ENCODE measurements around the gene CPNE4. TPM values are rescaled to one million over a fixed set of nuclear protein-coding genes. Genes with fewer than 3 reads are reported as not detected.

The CPNE4 gene
- total and polyA plus RNA-seq, 8 donors = 0.15 to 8.9 (median 1.7) TPM

GRCh38 chr3:131944676-131945075 is 90.1 kb downstream of the CPNE4 start:
- no peaks in the 10 kb centered on the region for H3K4me1 ChIP-seq
- no peaks in the 10 kb centered on the region for H3K27me3 ChIP-seq
- TF ChIP-seq EP300 (IDR thresholded peaks at IDR 0.05) (no peak), POLR2AphosphoS5 (IDR thresholded peaks at IDR 0.05) (no peak), CTCF (IDR thresholded peaks at IDR 0.05) (no peak), POLR2A (IDR thresholded peaks at IDR 0.05) (no peak)
- no peak for DNase-seq
- H3K4me3 ChIP-seq = no peak overlapping the region
- H3K9me3 ChIP-seq = no peaks in the 10 kb centered on the region
- no peak overlapping the region for H3K27ac ChIP-seq
- intact Hi-C loops (cut with DNase I; ENCODE audit: low total_unique reads) = no loop called here
- 71 to 92% (median 80%) methylated on average over 1 of the region's 1 CpG for WGBS, 5 donors
- H3K36me3 ChIP-seq = no peaks in the 10 kb centered on the region

- Histone ChIP-seq H3K9me3 (no peaks in the 10 kb centered on the region), H3K27me3 (no peaks in the 10 kb centered on the region), H3K36me3 (no peaks in the 10 kb centered on the region), H3K27ac (no peak overlapping the region), H3K4me3 (no peak overlapping the region), H3K4me1 (no peaks in the 10 kb centered on the region)
- intact Hi-C loops (cut with DNase I; ENCODE audit: low total_unique reads) = no loop called here
- WGBS, 5 donors = 53 to 69% (median 63%) methylated on average over 3 of the region's 3 CpGs
- TF ChIP-seq EP300 (IDR thresholded peaks at IDR 0.05) (no peak), CTCF (IDR thresholded peaks at IDR 0.05) (no peak), POLR2AphosphoS5 (IDR thresholded peaks at IDR 0.05) (no peak), POLR2A (IDR thresholded peaks at IDR 0.05) (no peak)
- no peak for DNase-seq
These were observed 101.1 kb downstream of the CPNE4 start for GRCh38 chr3:131933665-131934064.

- Histone ChIP-seq H3K4me3 (no peak overlapping the region), H3K36me3 (no peaks in the 10 kb centered on the region), H3K27me3 (no peaks in the 10 kb centered on the region), H3K4me1 (no peaks in the 10 kb centered on the region), H3K9me3 (no peaks in the 10 kb centered on the region), H3K27ac (no peak overlapping the region)
- TF ChIP-seq CTCF (IDR thresholded peaks at IDR 0.05) (no peak), POLR2AphosphoS5 (IDR thresholded peaks at IDR 0.05) (no peak), POLR2A (IDR thresholded peaks at IDR 0.05) (no peak), EP300 (IDR thresholded peaks at IDR 0.05) (no peak)
- intact Hi-C loops (cut with DNase I; ENCODE audit: low total_unique reads) = no loop called here
- no peak for DNase-seq
- 68 to 88% (median 71%) methylated on average over 2 of the region's 2 CpGs for WGBS, 5 donors
These were observed 106.2 kb downstream of the CPNE4 start for GRCh38 chr3:131928593-131928992.

- DNase-seq = no peak
- Histone ChIP-seq H3K27me3 (no peaks in the 10 kb centered on the region), H3K4me3 (no peak overlapping the region), H3K36me3 (no peaks in the 10 kb centered on the region), H3K9me3 (no peaks in the 10 kb centered on the region), H3K4me1 (no peaks in the 10 kb centered on the region), H3K27ac (no peak overlapping the region)
- intact Hi-C loops (cut with DNase I; ENCODE audit: low total_unique reads) = no loop called here
- WGBS, 5 donors = 31 to 78% (median 67%) methylated on average over 1 of the region's 1 CpG
- TF ChIP-seq EP300 (IDR thresholded peaks at IDR 0.05) (no peak), CTCF (IDR thresholded peaks at IDR 0.05) (no peak), POLR2AphosphoS5 (IDR thresholded peaks at IDR 0.05) (no peak), POLR2A (IDR thresholded peaks at IDR 0.05) (no peak)
These were observed 109.2 kb downstream of the CPNE4 start for GRCh38 chr3:131925571-131925970.

Measured in stomach (tissue), 9 donors.